Erythroblast (primary cell): ENCODE data around the gene KPNA4.
"Not testable (repeated sequence)": the region's sequence is repeated elsewhere in the genome, so short reads cannot be mapped to it uniquely, and the experiment has no call there.

Source experiments
- DNase-seq, 2 experiments: peaks; one replicate each; lab custom pipeline; 2025; lab: John Stamatoyannopoulos, UW
- GATA1 ChIP-seq: IDR thresholded peaks from 2 replicates; pipeline ENCODE4 v1.6.1; 2011; ENCODE audit warnings: low read depth, mild to moderate bottlenecking, control low read depth, low read length, moderate library complexity
- POLR2A ChIP-seq: IDR thresholded peaks from 2 replicates; pipeline ENCODE4 v1.6.1; 2011; ENCODE audit warnings: mild to moderate bottlenecking, low read length

KPNA4 gene

GRCh38 chr3:160583451-160583850 is 18.1 kb upstream of the KPNA4 start:
- TF ChIP-seq POLR2A = no peak
- no peak for DNase-seq

- DNase-seq = no peak
- TF ChIP-seq POLR2A = no peak
- no peak for TF ChIP-seq GATA1
Observed at GRCh38 chr3:160580938-160581337, 15.6 kb upstream of the KPNA4 start.

GRCh38 chr3:160577556-160578195 is 12.3 kb upstream of the KPNA4 start:
- no peak for DNase-seq
- TF ChIP-seq POLR2A (no peak), GATA1 (no peak)

GRCh38 chr3:160577093-160577492 is 11.7 kb upstream of the KPNA4 start:
- no peak for DNase-seq

GRCh38 chr3:160576621-160577020 is 11.2 kb upstream of the KPNA4 start:
- TF ChIP-seq POLR2A (no peak), GATA1 (no peak)
- no peak for DNase-seq

More at GRCh38 chr3:160577093-160577492, 11.7 kb upstream of the KPNA4 start:
- TF ChIP-seq POLR2A (no peak), GATA1 (no peak)

GRCh38 chr3:160575589-160575988 is 10.2 kb upstream of the KPNA4 start:
- TF ChIP-seq GATA1 (no peak), POLR2A (no peak)
- no peak for DNase-seq

- DNase-seq = no peak
- TF ChIP-seq GATA1 = no peak
- TF ChIP-seq POLR2A = no peak
Observed at GRCh38 chr3:160574636-160575035, 9.3 kb upstream of the KPNA4 start.

GRCh38 chr3:160573955-160574525 is 8.7 kb upstream of the KPNA4 start:
- not testable (repeated sequence) for DNase-seq

- no peak for TF ChIP-seq GATA1
- TF ChIP-seq POLR2A = peak; percentile 13
- DNase-seq = no peak
Observed at GRCh38 chr3:160569894-160570652, 4.7 kb upstream of the KPNA4 start.

GRCh38 chr3:160568989-160569388 is 3.6 kb upstream of the KPNA4 start:
- TF ChIP-seq GATA1 (no peak), POLR2A (no peak)

GRCh38 chr3:160567774-160568173 is 2.4 kb upstream of the KPNA4 start:
- TF ChIP-seq GATA1 (no peak), POLR2A (no peak)
- DNase-seq = no peak

More at GRCh38 chr3:160568989-160569388, 3.6 kb upstream of the KPNA4 start:
- DNase-seq = no peak

- peak; percentile 22 to 45 for DNase-seq
- no peak for TF ChIP-seq GATA1
- no peak for TF ChIP-seq POLR2A
Observed at GRCh38 chr3:160566499-160566898, 1.1 kb upstream of the KPNA4 start.

- peak; percentile 82 to 93 for DNase-seq
- TF ChIP-seq POLR2A = no peak
- TF ChIP-seq GATA1 = no peak
Observed at GRCh38 chr3:160564949-160565441, 376 bp downstream of the KPNA4 start.

- no peak for TF ChIP-seq GATA1
- no peak for TF ChIP-seq POLR2A
- DNase-seq = peak; percentile 38 to 57
Observed at GRCh38 chr3:160564258-160564911, 986 bp downstream of the KPNA4 start.
